GM18907 (cell line): ENCODE measurements around the gene PAX2.

ENCODE experiments used
- ATAC-seq: cut with Tn5 transposase; IDR thresholded peaks from one replicate; pipeline ENCODE4 v1.9.1; 2021; ENCODE audit warnings: mild to moderate bottlenecking, moderate library complexity; ENCODE audit not compliant: unreplicated experiment

The PAX2 gene

DNA sequence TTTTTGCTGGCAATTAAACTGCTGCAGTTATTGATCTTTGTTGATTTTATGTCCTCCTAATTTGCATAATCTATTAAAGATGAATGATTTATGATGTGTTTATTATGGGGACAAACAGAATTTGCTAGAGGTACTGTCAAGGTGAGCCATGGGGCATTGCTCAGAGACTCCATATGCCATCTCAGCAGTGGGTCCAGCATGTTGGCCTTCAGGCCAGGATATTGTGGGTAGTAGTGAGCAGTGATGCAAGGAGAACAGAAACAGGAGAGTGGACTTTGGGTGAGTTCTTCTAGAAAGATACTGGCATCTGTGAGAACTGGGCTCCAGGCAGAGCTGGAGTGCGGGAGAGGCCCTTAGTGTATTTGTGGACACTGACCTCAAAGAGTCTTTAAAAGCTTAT lies 65.9 kb downstream of the PAX2 start:
- ATAC-seq, result no peak

DNA sequence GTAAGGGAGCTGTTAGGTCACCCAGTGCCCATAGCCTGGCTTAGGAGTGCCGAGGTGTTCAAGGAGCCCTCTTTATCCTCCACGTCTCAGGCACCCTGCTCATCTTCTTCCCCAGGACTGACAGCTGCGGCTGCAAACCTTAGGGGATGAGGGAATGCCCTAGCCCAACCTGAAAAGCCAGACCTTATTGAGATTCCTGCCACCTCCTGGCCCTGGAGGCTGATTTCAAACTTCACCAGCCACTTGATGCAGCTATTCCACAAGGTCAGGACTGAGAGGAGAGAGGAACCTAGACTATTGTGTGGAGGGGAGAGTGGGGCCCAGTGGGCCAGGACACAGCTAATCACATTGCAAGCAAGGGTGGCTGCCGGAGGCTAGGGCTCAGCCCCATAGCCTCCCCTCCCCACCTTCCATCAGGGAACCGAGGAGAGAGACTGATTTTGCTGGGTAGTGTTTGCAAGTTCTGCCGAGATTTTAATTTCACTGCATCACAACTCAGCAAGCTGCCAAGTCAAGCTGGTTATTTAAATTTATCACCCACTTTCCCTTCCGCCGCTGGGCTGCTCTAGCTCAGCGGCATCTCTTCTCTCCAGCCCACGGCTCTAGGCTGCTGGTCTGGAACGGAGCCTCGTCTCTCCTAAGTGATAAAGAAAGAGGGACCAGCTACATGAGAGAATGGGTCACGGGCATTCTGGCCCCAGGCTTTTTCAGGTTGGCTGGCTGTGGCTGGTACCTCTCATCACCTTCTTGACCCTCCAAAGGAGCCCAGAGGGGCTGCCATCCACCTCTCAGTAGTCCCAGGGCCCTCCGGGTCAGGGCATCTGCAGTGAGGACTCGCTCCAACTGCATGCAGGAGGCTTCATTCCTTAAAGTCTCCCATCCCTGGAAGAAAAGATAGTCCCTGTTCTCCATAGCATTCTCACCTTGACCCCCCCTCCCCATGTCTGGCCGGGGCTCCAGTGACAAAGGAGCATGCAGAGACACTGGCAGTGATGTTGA lies 66.7 kb downstream of the PAX2 start:
- no peak for ATAC-seq

DNA sequence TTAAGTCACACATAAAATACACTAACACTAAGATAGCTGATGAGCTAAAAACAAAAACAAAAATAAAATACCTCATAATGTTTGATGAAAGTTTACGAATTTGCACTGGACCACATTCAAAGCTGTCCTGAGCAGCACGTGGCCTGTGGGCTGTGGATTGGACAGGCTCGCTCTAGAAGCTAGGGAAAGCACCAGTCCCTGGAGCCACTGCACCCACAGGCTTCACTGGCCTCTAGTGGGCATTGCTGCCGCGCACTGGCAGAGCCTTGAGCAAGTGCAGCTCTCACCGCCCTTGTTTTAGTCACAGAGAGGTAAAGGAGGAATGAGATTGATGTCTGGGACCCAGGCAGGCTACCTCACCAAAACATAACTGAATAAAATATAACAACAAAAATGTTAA lies 67.6 kb downstream of the PAX2 start:
- no peak for ATAC-seq

DNA sequence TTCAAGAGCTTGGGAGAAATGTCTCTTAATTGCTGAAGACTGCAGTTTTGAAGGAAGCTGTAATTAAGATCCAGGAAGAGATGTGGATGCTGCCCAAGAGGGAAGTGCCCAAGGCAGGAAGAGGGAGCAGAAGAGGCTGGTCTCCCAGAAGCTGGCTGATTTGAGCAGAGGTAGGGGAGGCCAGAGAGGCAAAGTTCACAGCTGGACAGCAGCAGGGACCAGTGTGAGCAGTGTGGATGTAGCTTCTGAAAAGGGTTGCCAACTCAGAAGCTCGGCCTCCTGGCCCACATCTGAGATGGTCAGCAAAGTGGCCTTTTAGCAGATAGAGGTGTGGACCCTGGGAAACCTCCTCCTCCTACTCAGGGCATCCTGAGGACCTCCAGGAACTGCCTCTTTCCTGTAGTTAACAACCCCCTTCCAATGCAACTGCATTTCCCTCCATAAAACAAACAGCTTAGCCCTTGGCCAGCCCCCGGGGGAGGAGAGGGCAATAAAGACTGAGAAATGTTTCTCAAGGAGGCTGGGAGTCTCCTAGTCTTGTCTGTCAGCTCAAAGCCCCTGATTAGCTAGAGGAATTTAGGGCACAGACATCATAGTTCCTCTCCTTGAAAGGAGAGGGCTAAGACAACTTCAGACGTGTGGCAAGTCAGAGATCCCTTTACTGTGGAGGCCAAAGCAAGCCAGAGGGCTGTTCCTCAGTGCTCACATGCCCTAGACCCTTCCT lies 69.5 kb downstream of the PAX2 start:
- no peak for ATAC-seq

DNA sequence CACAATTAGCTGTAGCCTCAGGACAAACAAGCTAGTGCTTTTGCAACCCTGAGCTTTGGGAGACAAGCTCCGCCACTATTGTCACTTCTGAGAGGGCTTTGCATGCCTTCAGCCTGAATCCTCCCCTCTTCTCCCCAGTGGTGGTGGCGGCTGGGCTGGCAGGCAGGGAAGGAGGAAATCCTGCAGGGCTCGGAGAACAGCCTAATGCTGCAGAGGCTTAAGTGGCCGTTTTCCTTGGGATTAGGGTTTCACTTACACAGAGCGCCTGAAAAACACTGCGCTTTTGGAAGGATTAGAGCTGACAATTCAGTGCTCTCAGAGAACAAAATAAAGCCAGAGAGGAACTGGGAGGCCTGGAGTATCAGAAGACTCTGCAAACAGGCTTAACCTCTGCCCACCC lies 71.3 kb downstream of the PAX2 start:
- ATAC-seq, result no peak

DNA sequence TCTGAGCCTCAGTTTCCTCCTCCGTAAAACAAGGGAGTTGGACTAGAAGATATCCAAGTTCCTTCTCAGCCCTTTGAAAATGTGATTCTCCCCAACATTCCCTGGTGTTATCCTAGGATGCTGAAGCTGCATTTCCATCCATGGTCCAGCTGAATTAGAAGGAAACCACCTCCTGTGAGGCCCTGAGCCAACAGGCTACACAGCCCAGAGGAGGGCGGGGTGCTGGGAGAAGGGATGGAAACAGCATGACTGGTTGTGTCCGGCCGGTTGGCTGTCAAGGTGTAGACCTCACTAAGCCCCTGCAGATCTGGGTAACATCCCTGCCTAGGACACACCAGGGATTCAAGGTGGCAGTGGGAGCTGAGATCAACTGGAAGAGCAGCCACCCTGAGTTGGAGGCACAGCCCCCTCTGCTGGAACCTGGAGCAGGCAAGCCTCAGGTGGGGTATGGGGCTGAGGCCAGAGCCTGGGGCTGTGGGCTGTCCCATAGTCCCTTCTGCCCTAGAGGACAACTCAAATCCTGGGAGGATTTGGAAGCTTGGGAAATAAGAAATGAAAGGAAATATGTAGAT lies 72.0 kb downstream of the PAX2 start:
- no peak for ATAC-seq

DNA sequence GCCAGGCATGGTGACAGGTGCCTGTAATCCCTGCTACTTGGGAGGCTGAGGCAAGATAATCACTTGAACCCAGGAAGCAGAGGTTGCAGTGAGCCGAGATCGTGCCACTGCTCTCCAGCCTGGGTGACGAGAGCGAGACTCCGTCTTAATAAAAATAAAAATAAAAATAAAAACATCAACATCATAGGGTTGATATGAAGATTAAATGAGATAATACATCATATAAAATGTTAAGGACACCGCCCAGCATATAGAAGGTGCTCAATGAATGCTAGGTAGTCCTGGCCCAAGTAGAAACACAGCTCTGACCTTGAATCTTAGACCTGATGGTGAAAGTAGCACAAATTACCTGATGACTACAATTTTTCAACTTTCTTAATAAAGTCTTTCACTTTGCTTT lies 74.0 kb downstream of the PAX2 start:
- ATAC-seq, result no peak

DNA sequence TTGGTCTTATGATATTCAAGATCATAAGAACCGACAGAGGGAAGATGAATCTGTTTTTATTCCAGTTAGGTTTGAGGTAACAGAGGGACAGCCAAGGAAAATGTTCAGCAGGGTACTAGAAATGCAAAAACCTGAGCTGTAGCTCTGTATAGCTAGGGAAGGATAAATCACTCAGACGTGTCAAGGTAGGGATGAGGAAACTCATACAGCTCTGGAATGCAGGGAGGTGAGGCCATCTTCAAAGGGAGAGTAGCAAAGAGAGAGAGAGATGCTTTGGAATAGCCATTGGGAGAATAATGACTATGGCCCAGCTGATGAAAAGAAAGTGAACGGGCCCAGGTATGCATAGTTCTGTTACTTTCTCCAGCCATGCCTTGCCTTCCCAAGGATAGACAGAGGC lies 77.8 kb downstream of the PAX2 start:
- no peak for ATAC-seq

DNA sequence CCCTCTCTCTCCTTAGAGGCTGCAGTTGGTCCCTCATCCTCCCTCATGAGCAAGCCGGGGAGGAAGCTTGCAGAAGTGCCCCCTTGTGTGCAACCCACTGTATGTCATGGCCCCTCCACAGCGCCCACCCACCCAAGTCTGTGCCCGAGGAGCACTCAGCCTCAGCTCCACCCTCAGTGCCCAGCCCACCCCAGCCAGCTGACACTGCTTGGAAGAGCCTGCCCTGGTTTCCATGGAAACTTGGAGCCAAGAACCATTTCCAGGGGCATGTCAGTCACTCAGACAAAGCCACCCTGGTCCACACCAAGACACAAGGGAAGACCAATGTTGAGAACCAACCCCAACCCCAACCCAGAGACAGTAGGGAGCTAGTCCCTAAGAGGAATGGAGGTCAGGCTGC lies 79.5 kb downstream of the PAX2 start:
- ATAC-seq, result no peak

DNA sequence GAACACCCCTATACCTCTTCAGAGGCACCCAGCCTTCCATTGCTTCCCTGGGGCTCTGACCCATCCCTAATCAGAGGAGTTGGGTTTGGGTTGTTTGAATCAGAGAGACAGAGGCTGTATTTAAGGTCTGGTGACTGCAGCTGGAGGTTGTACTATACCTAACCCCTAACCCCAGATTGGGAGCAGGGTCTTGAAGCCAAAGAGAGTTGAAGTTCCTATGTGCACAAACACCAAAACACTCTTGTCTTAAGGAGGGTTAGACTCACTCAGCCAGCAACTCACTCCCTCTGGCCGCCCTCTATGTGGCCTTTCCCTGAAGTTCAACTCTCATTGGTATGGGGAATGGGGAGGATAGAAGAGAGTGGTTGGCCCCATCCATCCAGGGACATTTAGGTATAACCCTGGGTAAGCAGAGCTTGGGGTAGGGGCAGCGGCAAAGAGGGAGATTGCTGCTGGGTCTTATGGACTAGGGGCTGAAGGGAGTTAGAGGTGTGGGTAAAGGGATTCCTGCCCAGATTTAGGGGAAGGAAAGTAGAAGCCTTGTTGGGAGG lies 80.0 kb downstream of the PAX2 start:
- no peak for ATAC-seq

DNA sequence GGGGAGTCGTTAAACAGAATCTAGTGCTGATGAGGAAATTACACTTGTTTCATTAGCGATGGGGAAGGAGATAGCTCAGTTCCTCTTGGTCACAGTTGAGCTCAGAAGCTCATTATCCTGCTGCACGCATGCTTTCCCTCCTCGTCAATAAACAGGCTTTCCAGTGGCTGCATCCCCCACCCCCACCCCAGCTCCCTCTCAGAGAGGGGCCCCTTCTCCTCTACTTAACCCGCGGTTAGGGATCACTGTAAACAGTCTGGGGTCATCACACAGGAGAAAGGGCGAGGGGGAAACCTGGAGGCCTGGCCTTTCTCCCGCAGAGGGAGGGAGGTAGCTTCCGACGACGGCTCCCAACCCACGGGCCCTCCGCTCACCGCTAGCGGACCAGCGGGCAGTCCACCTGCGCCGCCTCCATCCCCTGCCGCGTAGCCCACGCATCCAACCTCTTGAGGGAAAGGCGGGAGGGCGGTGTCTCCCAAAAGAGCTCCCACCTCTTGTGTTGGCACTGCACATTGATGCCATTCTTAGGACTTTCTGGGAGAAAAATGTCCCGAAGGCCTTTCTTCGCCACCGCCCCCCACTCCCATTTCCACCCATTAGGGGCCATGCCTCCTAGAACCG lies 80.8 kb downstream of the PAX2 start:
- ATAC-seq, result no peak

DNA sequence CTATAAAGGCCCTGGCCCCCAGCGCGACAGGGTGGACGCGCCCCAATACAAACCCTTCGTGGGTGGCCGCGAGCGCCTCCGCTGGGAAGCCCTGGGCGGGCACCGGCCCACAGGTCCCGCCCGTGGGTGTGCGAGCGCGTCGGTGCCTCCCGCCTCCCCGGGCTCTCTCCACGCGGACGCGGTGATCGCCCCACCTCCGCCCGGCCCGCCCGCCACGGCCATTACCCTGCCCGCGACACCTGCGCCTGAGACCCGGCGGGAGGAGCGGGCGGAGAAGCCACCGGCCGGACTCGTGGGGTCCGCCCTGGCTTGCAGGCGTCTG lies 81.2 kb downstream of the PAX2 start:
- no peak for ATAC-seq

DNA sequence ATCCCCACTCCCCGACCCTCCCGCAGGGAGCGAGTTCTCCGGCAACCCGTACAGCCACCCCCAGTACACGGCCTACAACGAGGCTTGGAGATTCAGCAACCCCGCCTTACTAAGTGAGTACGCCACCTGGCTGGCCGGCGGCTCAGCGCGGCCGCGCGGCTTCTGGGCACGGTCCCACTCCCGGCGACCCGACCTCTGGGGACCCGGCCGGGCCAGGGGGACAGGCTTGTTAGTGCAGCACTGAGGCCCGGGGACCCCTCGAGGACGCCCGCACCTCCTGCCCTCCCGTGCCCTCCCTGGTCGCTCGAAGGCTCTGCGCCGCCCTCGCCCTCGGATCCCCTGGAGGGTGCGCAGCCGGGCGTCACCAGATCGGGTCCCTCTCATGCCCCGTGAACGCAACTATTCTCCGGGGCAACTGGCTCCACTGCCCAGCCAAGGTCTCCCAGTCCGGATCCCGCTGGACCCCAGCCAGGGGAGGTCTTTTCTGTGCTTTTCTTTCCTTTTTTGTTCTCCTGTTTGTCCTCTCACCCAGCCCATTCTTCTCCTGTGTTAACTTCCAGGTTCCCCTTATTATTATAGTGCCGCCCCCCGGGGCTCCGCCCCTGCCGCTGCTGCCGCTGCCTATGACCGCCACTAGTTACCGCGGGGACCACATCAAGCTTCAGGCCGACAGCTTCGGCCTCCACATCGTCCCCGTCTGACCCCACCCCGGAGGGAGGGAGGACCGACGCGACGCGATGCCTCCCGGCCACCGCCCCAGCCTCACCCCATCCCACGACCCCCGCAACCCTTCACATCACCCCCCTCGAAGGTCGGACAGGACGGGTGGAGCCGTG lies 81.8 kb downstream of the PAX2 start:
- ATAC-seq, result no peak

DNA sequence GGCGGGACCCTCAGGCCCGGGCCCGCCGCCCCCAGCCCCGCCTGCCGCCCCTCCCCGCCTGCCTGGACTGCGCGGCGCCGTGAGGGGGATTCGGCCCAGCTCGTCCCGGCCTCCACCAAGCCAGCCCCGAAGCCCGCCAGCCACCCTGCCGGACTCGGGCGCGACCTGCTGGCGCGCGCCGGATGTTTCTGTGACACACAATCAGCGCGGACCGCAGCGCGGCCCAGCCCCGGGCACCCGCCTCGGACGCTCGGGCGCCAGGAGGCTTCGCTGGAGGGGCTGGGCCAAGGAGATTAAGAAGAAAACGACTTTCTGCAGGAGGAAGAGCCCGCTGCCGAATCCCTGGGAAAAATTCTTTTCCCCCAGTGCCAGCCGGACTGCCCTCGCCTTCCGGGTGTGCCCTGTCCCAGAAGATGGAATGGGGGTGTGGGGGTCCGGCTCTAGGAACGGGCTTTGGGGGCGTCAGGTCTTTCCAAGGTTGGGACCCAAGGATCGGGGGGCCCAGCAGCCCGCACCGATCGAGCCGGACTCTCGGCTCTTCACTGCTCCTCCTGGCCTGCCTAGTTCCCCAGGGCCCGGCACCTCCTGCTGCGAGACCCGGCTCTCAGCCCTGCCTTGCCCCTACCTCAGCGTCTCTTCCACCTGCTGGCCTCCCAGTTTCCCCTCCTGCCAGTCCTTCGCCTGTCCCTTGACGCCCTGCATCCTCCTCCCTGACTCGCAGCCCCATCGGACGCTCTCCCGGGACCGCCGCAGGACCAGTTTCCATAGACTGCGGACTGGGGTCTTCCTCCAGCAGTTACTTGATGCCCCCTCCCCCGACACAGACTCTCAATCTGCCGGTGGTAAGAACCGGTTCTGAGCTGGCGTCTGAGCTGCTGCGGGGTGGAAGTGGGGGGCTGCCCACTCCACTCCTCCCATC lies 82.7 kb downstream of the PAX2 start:
- ATAC-seq, result no peak

DNA sequence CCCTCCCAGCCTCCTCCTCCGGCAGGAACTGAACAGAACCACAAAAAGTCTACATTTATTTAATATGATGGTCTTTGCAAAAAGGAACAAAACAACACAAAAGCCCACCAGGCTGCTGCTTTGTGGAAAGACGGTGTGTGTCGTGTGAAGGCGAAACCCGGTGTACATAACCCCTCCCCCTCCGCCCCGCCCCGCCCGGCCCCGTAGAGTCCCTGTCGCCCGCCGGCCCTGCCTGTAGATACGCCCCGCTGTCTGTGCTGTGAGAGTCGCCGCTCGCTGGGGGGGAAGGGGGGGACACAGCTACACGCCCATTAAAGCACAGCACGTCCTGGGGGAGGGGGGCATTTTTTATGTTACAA lies 83.3 kb downstream of the PAX2 start:
- ATAC-seq, result no peak

DNA sequence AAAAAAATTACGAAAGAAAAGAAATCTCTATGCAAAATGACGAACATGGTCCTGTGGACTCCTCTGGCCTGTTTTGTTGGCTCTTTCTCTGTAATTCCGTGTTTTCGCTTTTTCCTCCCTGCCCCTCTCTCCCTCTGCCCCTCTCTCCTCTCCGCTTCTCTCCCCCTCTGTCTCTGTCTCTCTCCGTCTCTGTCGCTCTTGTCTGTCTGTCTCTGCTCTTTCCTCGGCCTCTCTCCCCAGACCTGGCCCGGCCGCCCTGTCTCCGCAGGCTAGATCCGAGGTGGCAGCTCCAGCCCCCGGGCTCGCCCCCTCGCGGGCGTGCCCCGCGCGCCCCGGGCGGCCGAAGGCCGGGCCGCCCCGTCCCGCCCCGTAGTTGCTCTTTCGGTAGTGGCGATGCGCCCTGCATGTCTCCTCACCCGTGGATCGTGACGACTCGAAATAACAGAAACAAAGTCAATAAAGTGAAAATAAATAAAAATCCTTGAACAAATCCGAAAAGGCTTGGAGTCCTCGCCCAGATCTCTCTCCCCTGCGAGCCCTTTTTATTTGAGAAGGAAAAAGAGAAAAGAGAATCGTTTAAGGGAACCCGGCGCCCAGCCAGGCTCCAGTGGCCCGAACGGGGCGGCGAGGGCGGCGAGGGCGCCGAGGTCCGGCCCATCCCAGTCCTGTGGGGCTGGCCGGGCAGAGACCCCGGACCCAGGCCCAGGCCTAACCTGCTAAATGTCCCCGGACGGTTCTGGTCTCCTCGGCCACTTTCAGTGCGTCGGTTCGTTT lies 83.9 kb downstream of the PAX2 start:
- ATAC-seq, result no peak

DNA sequence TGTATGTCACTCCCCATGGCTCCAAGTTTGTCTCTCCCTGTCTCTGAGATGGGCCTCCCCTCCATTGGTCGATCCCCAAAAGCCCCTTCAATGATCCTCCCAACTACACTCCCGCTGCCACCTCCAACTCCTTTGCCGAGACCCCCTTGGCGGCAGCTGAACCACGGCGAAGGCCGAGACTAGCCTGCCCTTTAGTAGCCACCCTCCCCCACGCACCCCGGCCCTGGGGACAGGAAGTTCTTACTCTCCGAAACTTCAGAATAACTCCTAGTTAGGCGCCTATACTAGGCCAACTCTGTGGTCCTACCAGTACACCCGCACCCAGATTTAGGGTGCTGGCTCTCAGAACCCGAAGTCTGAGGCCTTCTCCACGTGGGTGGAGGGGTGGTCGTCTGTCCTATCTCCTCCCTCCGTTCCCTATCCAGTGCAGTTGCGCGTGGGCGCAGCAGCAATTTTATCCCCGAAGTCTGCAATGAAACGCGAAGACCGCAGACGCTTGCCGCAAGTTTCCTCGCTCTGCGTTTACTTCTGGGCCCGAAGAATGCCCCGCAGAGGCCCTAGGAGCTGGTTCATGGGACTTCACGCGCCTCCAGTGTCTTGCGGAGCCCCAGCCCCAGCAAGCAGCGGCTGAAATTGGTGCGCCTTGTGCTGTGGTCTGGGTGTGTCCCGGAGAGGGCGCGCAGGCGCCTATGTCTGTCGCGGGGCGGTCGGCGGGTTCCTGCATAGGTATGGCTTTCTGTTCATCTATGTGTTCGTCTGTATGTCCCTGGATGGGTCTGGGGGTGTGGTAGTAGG lies 84.7 kb downstream of the PAX2 start:
- ATAC-seq, result no peak

DNA sequence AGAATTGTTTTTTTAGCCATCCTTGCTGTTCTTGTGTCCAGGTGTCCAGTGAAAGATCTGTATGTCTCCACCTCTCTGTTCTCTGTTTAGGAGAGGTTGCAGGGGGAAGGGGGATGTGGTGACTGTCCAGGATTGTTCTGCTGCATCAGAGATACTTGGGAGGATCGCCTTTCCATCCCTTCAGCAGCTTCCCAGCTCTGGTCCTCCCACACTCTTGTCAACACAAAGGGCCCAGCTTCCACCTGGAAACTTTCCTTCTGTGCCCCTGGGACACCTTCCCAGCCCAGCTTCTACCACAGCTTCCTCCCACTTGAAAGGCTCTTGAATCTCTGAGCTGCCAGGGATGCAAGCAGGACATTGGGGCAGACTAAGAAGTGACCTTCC lies 85.3 kb downstream of the PAX2 start:
- no peak for ATAC-seq
